Activated CD4-positive, alpha-beta T cell treated with anti-CD3 and anti-CD28 coated beads, Interleukin-10, Interleukin-2, amounts not matched to agents 100 ng/mL and 50 ng/mL, durations not matched to agents 16 hours and 8 hours (primary cell): ENCODE measurements around the gene TMEM17.
"Not testable (repeated sequence)": the region's sequence is repeated elsewhere in the genome, so short reads cannot be mapped to it uniquely, and the experiment has no call there.

Source experiments
- DNase-seq: peaks from one replicate; pipeline ENCODE4 v3.0.0-alpha.2; 2020

TMEM17 gene

DNA sequence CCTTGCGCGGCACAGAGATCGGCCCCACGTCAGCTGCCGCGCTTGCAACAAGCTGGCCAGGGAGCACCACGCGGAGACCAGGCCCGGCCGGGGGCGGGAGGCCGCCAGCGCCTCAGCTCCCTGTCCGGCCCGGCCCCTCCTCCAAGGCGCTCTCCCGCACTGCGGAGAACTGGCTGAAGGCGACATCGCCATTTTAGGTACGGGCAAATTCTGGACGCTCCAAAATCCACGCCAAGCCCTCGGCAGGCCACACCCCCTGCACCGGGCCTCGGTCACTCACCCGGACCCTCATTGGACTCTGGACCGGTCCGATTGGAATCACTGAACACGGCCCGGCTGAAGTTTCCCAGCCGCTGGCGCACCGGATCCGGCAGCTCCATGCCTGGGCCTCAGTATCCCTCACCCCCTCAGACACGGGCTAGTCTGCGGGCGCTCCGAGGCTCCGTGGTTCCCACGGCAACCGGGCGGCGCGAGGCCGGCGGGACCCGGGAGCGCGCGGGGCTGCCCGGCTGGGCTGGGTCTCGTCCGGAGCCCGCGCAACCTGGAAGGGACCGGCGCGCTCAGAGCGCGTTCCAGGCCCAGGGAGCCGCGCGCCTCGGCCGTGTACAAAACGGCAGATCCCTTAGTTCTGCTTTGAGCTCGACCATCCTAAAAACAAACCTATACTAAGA lies at the start of gene TMEM17:
Gene TMEM17 (minus strand): TSS at position 446 of the 671 bp plus-strand sequence. CDS start 66 bp downstream, at position 380.
- DNase-seq = peak; percentile 77

GRCh38 chr2:62554440-62554839 lies 48.4 kb upstream of the TMEM17 start:
- DNase-seq = no peak

- DNase-seq = no peak
Measured at GRCh38 chr2:62550461-62550860, 44.5 kb upstream of the TMEM17 start.

GRCh38 chr2:62547854-62548253 lies 41.9 kb upstream of the TMEM17 start:
- no peak for DNase-seq

- DNase-seq = no peak
Measured at GRCh38 chr2:62545261-62545660, 39.3 kb upstream of the TMEM17 start.

DNA sequence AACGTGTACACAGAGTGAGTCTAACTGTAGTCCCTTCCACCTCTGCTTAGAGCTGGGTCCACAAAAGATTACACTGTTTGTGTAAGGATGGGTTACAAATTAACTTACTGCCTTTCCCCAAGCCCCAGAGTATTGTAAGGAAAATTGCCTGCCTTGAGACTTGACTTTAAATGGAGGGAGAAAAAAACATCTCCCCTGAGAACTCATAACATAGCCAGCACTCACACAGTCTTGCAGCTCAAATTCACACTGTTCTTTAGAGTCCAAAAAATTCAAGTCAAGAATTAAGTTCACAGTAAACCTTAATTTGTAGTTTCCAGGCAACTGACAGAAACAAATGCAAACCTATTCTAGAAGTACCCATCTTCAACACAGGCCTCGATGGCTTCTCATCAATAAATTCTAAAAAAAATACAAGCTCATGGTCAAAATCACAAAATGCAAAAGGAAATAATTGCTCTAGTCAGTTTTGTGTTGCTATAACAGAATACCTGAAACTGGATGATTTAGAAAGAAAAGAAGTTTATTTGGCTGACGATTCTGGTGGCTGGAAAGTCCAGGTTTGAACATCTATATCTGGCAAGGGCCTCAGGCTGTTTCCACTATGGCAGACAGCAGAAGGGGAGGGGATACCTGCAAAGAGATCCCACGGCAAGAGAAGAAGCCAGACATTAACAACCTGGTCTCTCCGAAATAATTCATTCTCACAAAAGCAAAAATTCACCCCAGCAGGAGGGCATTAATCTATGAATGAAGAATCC lies 34.6 kb upstream of the TMEM17 start:
- DNase-seq = no peak

DNA sequence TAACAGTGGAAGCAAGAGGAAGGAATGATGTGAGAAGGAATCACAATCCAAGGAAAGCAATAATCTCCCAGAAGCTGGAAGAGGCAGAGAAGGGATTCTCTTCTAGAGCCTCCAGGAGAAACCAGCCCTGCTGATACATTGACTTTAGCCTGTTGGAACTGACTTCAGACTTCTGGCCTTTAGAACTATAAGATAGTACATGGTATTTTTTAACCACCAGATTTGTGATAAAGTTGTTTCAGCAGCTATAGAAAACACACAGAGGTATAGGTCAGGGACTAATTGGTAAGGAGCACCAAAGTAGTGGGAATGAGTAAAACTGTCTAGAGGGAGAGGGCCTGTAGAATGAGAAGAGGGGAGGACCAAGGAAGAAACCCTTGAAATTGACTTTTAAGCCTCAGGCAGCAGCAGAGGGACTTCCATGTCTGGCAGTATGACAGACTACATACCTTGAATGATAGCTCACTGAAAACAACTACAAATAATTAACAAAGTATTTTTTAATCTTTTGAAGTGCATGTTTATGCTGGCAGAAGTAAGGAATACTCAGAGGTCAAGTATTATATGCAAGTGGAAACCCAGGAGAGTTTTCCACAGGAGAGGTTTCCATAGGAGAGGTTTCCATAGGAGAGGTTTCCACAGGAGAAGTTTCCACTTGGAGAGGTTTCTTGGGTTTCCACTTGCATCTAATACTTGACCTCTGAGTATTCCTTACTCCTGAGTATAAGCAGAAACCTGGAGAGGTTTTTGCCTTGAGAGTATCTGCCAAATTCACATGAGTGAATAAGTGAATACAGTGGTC lies 33.8 kb upstream of the TMEM17 start:
- DNase-seq = no peak

DNA sequence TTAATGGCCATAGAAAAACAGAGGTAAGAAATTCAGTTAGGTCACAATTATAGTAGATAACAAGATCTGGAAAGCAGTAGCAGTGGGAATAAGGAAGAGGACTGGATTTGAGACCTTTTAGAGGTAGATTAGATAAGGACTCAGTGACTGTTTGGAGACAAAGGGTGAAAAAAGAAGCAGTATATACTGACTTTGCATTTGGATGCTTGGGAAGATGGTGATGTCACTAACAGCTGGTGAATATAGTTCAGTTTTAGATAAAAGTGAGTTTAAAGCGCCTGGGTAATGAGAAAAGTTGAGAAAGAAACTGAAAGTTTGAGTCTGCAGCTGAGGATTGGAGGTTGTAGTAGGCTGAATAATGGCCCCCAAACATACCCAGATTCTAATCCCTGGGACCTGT lies 32.8 kb upstream of the TMEM17 start:
- DNase-seq = no peak

- no peak for DNase-seq
Measured at GRCh38 chr2:62537814-62538213, 31.8 kb upstream of the TMEM17 start.

GRCh38 chr2:62536873-62537547 lies 31.0 kb upstream of the TMEM17 start:
- no peak for DNase-seq

GRCh38 chr2:62535521-62535920 lies 29.5 kb upstream of the TMEM17 start:
- not testable (repeated sequence) for DNase-seq

DNA sequence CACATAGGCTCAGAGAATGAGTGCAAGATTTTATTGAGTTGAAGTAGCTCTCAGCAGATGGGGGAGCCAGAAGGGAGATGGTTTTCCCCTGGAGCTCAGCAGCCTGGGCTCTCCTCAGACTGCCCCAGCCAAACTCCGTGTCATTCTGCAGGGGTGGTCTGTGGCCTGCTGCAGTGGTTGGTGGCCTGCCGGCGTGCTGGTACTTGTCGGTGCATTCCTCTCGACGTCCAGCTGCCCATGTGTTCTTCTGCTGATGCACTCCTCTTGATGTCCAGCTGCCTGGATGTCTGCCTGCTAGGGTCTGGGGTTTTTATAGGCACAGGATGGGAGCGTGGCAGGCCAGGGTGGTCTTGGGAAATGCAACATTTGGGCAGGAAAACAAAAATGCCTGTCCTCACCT lies 25.6 kb upstream of the TMEM17 start:
- DNase-seq = no peak

GRCh38 chr2:62529758-62530157 lies 23.8 kb upstream of the TMEM17 start:
- no peak for DNase-seq

GRCh38 chr2:62527478-62528210 lies 21.6 kb upstream of the TMEM17 start:
- no peak for DNase-seq

GRCh38 chr2:62526531-62527381 lies 20.8 kb upstream of the TMEM17 start:
- DNase-seq = no peak

DNA sequence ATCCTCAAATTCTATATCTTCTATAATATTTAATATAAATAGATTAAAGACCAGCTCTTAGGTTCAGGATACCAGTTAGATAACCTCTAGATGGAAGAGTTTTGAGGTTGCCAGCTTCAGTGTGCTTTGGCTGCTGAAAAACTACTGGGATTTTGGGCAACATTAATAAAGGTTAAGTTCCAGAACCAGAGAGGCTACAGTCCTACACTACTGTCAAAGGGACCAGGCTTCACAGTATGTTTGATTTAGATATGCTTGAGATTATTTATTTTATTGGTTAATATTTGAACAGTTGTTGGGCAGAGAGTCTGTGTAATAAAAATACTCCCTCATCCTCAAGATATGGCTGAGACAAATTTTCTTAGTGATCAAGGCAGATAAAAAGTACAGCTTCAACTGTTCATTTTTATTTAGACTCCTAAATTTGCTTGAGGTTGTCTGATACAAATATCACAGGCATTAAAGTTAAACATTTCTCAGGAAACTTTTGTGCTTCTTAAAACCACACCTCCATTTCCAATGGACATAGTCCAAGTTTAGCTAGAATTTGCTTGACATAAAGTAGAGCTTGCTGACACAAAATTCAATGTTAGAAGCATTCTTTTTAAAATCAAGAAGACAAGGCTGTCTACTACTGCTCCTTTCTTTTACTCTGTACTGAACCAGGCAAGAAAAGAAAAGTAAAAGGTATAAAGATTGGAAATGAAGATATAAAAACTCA lies 19.7 kb upstream of the TMEM17 start:
- no peak for DNase-seq

GRCh38 chr2:62524293-62524941 lies 18.4 kb upstream of the TMEM17 start:
- DNase-seq = no peak

GRCh38 chr2:62521061-62521460 lies 15.1 kb upstream of the TMEM17 start:
- DNase-seq = not testable (repeated sequence)

DNA sequence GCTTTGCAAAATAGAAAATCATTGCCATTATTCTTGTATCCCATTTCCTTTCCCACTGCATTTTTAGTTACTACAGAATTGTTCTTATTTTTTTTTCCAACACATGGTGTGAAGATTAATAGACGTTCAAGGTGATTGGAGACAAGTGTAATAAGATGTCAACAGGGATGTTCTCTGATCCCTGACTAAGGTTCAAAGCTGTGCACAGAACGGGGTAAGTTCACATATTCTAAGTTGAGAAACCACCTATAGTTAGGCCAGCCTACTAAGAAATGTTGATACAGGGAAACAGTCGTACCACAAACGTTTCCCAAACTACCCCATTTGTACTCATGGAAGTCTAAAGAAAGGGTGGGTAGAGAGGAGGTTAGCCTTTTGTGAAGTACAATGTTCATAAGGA lies 6.4 kb upstream of the TMEM17 start:
- no peak for DNase-seq

- no peak for DNase-seq
Measured at GRCh38 chr2:62511636-62512035, 5.6 kb upstream of the TMEM17 start.
